IMR-90 (cell line): ENCODE results near the gene SLC25A46. TPM values are rescaled to one million over a fixed set of nuclear protein-coding genes. Genes with fewer than 3 reads are reported as not detected.

Experiments
- ATAC-seq: fragments of 200-7000 bp; cut with Tn5 transposase; 2 replicates; pipeline ENCODE4 v1.9.1; 2020; ENCODE audit warnings: low read depth, mild to moderate bottlenecking, moderate library complexity
- BruUV-seq: library from RNA; stranded (reverse); fragments of 400-500 nt; replicated peaks from 2 replicates; lab custom pipeline; 2021; lab: Mats Ljungman, UMichigan
- CTCF ChIA-PET: fragments of 300-600 bp; formaldehyde crosslinking; extraction: SDS; loops from one replicate; lab custom pipeline; 2021; ENCODE audit warnings: antibody characterized with exemption; lab: Yijun Ruan, JAX
- POLR2A ChIA-PET: fragments of 300-600 bp; sonication (Branson Sonifier 250); formaldehyde crosslinking; loops from one replicate; lab custom pipeline; 2022; ENCODE audit warnings: antibody characterized with exemption; ENCODE audit not compliant: unreplicated experiment; lab: Charles Lee
- DNase-seq: peaks from one replicate; pipeline ENCODE4 v3.0.0; 2013
- H2AFZ ChIP-seq: replicated peaks from 2 replicates; pipeline ENCODE3; 2013; ENCODE audit warnings: low read length, mild to moderate bottlenecking; ENCODE audit not compliant: poor library complexity
- H2AK5ac ChIP-seq: 2 replicates; pipeline ENCODE4 v1.6.1; 2013; ENCODE audit warnings: low read depth, low read length, inconsistent platforms
- H2AK9ac ChIP-seq: replicated peaks from 2 replicates; pipeline ENCODE3; 2013; ENCODE audit warnings: mild to moderate bottlenecking, low read depth, low read length, moderate library complexity; ENCODE audit not compliant: poor library complexity
- H2BK120ac ChIP-seq: 2 replicates; pipeline ENCODE4 v1.6.1; 2013; ENCODE audit warnings: low read depth, low read length, inconsistent platforms
- H2BK15ac ChIP-seq: 3 replicates; pipeline ENCODE4 v1.6.1; 2013; ENCODE audit warnings: low read depth, low read length, inconsistent platforms
- H2BK20ac ChIP-seq: 2 replicates; pipeline ENCODE4 v1.6.1; 2013; ENCODE audit warnings: low read depth, mild to moderate bottlenecking, inconsistent platforms, low read length, moderate library complexity
- H2BK5ac ChIP-seq: 2 replicates; pipeline ENCODE4 v1.6.1; 2013; ENCODE audit warnings: mild to moderate bottlenecking, low read depth, low read length, inconsistent platforms; ENCODE audit not compliant: poor library complexity, severe bottlenecking
- H3K14ac ChIP-seq: replicated peaks from 2 replicates; pipeline ENCODE4 v1.6.1; 2013; ENCODE audit warnings: low read depth, low read length, inconsistent platforms
- H3K18ac ChIP-seq: 2 replicates; pipeline ENCODE4 v1.6.1; 2013; ENCODE audit warnings: low read depth, low read length, control low read depth
- H3K23ac ChIP-seq: 2 replicates; pipeline ENCODE4 v1.6.1; 2013; ENCODE audit warnings: low read depth, low read length, inconsistent platforms
- H3K27ac ChIP-seq: 2 replicates; pipeline ENCODE4 v1.5.1; 2013; ENCODE audit warnings: mild to moderate bottlenecking, control low read depth, low read length; ENCODE audit not compliant: insufficient read depth
- H3K27me3 ChIP-seq: 2 replicates; pipeline ENCODE4 v1.6.1; 2013; ENCODE audit warnings: low read length; ENCODE audit not compliant: control insufficient read depth, insufficient read depth
- H3K36me3 ChIP-seq: 2 replicates; pipeline ENCODE4 v1.6.1; 2013; ENCODE audit warnings: low read length, mixed read lengths; ENCODE audit not compliant: control insufficient read depth, insufficient read depth
- H3K4ac ChIP-seq: 2 replicates; pipeline ENCODE4 v1.6.1; 2013; ENCODE audit warnings: low read depth, low read length, inconsistent platforms
- H3K4me1 ChIP-seq: 2 replicates; pipeline ENCODE4 v1.6.1; 2013; ENCODE audit warnings: low read length, mixed read lengths; ENCODE audit not compliant: control insufficient read depth, insufficient read depth
- H3K4me2 ChIP-seq: 2 replicates; pipeline ENCODE4 v1.6.1; 2013; ENCODE audit warnings: low read depth, mild to moderate bottlenecking, control low read depth, low read length, moderate library complexity
- H3K4me3 ChIP-seq: 2 replicates; pipeline ENCODE4 v1.5.1; 2013; ENCODE audit warnings: low read depth, mild to moderate bottlenecking, control low read depth, low read length, moderate library complexity; ENCODE audit not compliant: insufficient read depth
- H3K56ac ChIP-seq: 2 replicates; pipeline ENCODE4 v1.6.1; 2013; ENCODE audit warnings: low read length, inconsistent platforms; ENCODE audit not compliant: insufficient read depth; ENCODE audit errors: extremely low read depth
- H3K79me1 ChIP-seq, 2 experiments: 2 replicates each; pipeline ENCODE4 v1.6.1; 2013; ENCODE audit warnings: low read length in 2 of 2, inconsistent platforms in 1 of 2, low read depth in 1 of 2
- H3K9ac ChIP-seq: 2 replicates; pipeline ENCODE4 v1.6.1; 2013; ENCODE audit warnings: low read depth, low read length, control low read depth
- H3K9me1 ChIP-seq: 2 replicates; pipeline ENCODE4 v1.6.1; 2013; ENCODE audit warnings: low read length, inconsistent platforms; ENCODE audit not compliant: insufficient read depth
- H3K9me3 ChIP-seq: 2 replicates; pipeline ENCODE4 v1.6.1; 2013; ENCODE audit warnings: low read length; ENCODE audit not compliant: control insufficient read depth, insufficient read depth
- H4K20me1 ChIP-seq: 2 replicates; pipeline ENCODE4 v1.6.1; 2013; ENCODE audit warnings: low read length, inconsistent platforms; ENCODE audit not compliant: insufficient read depth
- H4K5ac ChIP-seq: 2 replicates; pipeline ENCODE4 v1.6.1; 2013; ENCODE audit warnings: mild to moderate bottlenecking, low read depth, low read length, control low read depth
- H4K8ac ChIP-seq, 2 experiments: 2 replicates each; pipeline ENCODE4 v1.6.1; 2013; ENCODE audit warnings: low read depth in 2 of 2, low read length in 2 of 2, control low read depth in 1 of 2, inconsistent platforms in 1 of 2
- H4K91ac ChIP-seq: 2 replicates; pipeline ENCODE4 v1.6.1; 2013; ENCODE audit warnings: low read depth, low read length, inconsistent platforms; ENCODE audit not compliant: insufficient read depth
- BHLHE40 ChIP-seq: fragments of 150-350 bp; IDR thresholded peaks from 2 replicates; pipeline ENCODE4 v1.6.1; 2016; ENCODE audit warnings: mild to moderate bottlenecking, low read depth, low read length
- CEBPB ChIP-seq: IDR thresholded peaks from 2 replicates; pipeline ENCODE4 v1.6.1; 2012; ENCODE audit warnings: low read depth, low read length, improper control_type of control experiment
- CHD1 ChIP-seq: IDR thresholded peaks from 2 replicates; pipeline ENCODE4 v1.6.1; 2012; ENCODE audit warnings: low read depth, low read length, improper control_type of control experiment
- CTCF ChIP-seq: conservative IDR thresholded peaks from 2 replicates; pipeline ENCODE4 v1.5.1; 2012; ENCODE audit warnings: mild to moderate bottlenecking, low read depth, low read length, improper control_type of control experiment
- MAFK ChIP-seq: IDR thresholded peaks from 2 replicates; pipeline ENCODE4 v1.6.1; 2012; ENCODE audit warnings: low read depth, low read length, improper control_type of control experiment
- MAZ ChIP-seq: IDR thresholded peaks from 2 replicates; pipeline ENCODE4 v1.6.1; 2012; ENCODE audit warnings: low read depth, mild to moderate bottlenecking, low read length, improper control_type of control experiment, moderate library complexity, borderline replicate concordance
- MXI1 ChIP-seq: IDR thresholded peaks from 2 replicates; pipeline ENCODE4 v1.6.1; 2012; ENCODE audit warnings: low read depth, mild to moderate bottlenecking, low read length, moderate library complexity, borderline replicate concordance
- NFE2L2 ChIP-seq: fragments of 150-350 bp; IDR thresholded peaks from 2 replicates; pipeline ENCODE4 v1.6.1; 2016; ENCODE audit warnings: low read depth, mild to moderate bottlenecking, low read length
- POLR2A ChIP-seq: IDR thresholded peaks from 2 replicates; pipeline ENCODE4 v1.6.1; 2012; ENCODE audit warnings: mild to moderate bottlenecking, low read depth, low read length
- RAD21 ChIP-seq: IDR thresholded peaks from 2 replicates; pipeline ENCODE4 v1.6.1; 2012; ENCODE audit warnings: low read length, improper control_type of control experiment
- RCOR1 ChIP-seq: IDR thresholded peaks from 2 replicates; pipeline ENCODE4 v1.6.1; 2012; ENCODE audit warnings: mild to moderate bottlenecking, low read length, improper control_type of control experiment; ENCODE audit not compliant: insufficient replicate concordance
- RFX5 ChIP-seq: IDR thresholded peaks from 2 replicates; pipeline ENCODE4 v1.8.0; 2012; ENCODE audit warnings: low read depth, mild to moderate bottlenecking, low read length, moderate library complexity
- USF2 ChIP-seq: fragments of 150-350 bp; IDR thresholded peaks from 2 replicates; pipeline ENCODE4 v1.6.1; 2017; ENCODE audit warnings: mild to moderate bottlenecking, antibody characterized with exemption, low read length, low read depth
- dilution Hi-C: fragments of 300-500 bp; cut with HindIII; formaldehyde crosslinking; loops from one replicate; pipeline ENCODE4 v1.14.3; 2018; ENCODE audit warnings: low sequenced_read_pairs; ENCODE audit not compliant: unreplicated experiment
- in situ Hi-C: fragments of 300-500 bp; cut with MboI; formaldehyde crosslinking; loops from 3 replicates; pipeline ENCODE4 v1.14.3; 2019; ENCODE audit warnings: low sequenced_read_pairs, inconsistent platforms, mixed read lengths
- intact Hi-C: fragments of 100-400 bp; cut with micrococcal nuclease; formaldehyde crosslinking; loops from 2 replicates; pipeline ENCODE4 v1.10.0; 2022
- polyA plus RNA-seq, 3 experiments: library from polyadenylated mRNA; depleted of rRNA; stranded (reverse); fragments of >200 nt; gene quantifications; 2 replicates each; pipeline ENCODE4 v1.2.3, GENCODE V29; 2012; ENCODE audit warnings: low replicate concordance in 1 of 3
- total RNA-seq: library from RNA; depleted of rRNA; stranded (reverse); fragments of >200 nt; gene quantifications from 2 replicates; pipeline ENCODE4 v1.2.3, GENCODE V29; 2012
- TF ChIP-seq, protein P1 (sequence below): fragments of 150-350 bp; IDR thresholded peaks from 2 replicates; pipeline ENCODE4 v1.6.1; 2016; ENCODE audit warnings: low read depth, mild to moderate bottlenecking, low read length, moderate library complexity, borderline replicate concordance

The SLC25A46 gene
- total and polyA plus RNA-seq, 2 of the 4 experiments (the other 2 are of a cell fraction), result 25.1 to 67.9 TPM

DNA sequence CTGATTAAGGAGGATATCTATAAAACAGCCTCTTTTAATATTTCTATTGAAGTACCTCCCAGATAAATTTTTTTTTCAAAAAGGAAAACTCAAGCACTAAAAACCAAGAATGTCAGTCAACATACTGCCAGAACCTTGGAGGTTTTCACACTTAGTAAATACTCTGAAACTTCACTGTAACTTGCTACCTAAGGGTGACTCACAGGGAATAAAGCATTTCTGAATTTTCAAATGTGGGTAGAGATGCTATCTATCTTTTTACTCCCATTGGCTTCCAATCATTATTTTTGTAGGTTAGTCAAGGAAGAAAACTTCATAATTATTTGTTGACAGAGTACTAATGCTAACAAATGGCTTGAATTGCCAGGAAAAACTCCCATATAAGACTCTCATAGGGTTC, 46.1 kb downstream of the SLC25A46 start:
- Histone ChIP-seq H2BK20ac (no peak overlapping the region), H3K36me3 (no peaks in the 10 kb centered on the region), H2AFZ (no peak overlapping the region), H2BK15ac (no peak overlapping the region), H3K27ac (no peak overlapping the region), H3K9ac (no peak overlapping the region), H2AK9ac (no peak overlapping the region), H4K91ac (no peak overlapping the region), H3K4me3 (no peak overlapping the region), H3K4me2 (no peak overlapping the region), H3K9me1 (no peaks in the 10 kb centered on the region), H4K5ac (no peak overlapping the region), H3K9me3 (no peaks in the 10 kb centered on the region), H4K20me1 (no peaks in the 10 kb centered on the region), H4K8ac (no peak overlapping the region), H3K23ac (no peak overlapping the region), H3K79me1 (no peaks in the 10 kb centered on the region), H3K14ac (no peak overlapping the region), H3K4me1 (peaks cover 2% of the 10 kb centered on the region; the same call in 1 of the 2 replicates), H3K18ac (no peak overlapping the region), H3K56ac (no peak overlapping the region), H2BK120ac (no peak overlapping the region), H2BK5ac (no peak overlapping the region), H3K4ac (no peak overlapping the region), H2AK5ac (no peak overlapping the region), H3K27me3 (no peaks in the 10 kb centered on the region)
- intact Hi-C loops, result no loop called here
- in situ Hi-C loops, result no loop called here
- no peak for ATAC-seq
- ChIA-PET POLR2A (no interaction called here), CTCF (no interaction called here)
- peak; percentile 41 for DNase-seq
- TF ChIP-seq RAD21 (no peak), MAZ (no peak), CEBPB (no peak), POLR2A (no peak), BHLHE40 (no peak), RFX5 (no peak), CTCF (no peak), CHD1 (no peak), MXI1 (no peak), USF2 (no peak), RCOR1 (no peak), NFE2L2 (no peak), MAFK (no peak)
- TF ChIP-seq, protein P1, sequence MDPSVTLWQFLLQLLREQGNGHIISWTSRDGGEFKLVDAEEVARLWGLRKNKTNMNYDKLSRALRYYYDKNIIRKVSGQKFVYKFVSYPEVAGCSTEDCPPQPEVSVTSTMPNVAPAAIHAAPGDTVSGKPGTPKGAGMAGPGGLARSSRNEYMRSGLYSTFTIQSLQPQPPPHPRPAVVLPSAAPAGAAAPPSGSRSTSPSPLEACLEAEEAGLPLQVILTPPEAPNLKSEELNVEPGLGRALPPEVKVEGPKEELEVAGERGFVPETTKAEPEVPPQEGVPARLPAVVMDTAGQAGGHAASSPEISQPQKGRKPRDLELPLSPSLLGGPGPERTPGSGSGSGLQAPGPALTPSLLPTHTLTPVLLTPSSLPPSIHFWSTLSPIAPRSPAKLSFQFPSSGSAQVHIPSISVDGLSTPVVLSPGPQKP, result no peak
- dilution Hi-C loops, result no loop called here
- no TSS peak for BruUV-seq
